ENCODE data around the gene HSD11B1.
A peak's percentile ranks its signal among the peaks of the same experiment; 100 is the strongest.

The HSD11B1 gene

GRCh38 chr1:209692296-209692695, 12.3 kb upstream of the HSD11B1 start:
- no CpG with 5 or more reads among the region's 4 CpGs for WGBS (ENCODE audit: extremely low coverage, insufficient coverage, insufficient read length)

GRCh38 chr1:209692745-209693504, 11.7 kb upstream of the HSD11B1 start:
- Histone ChIP-seq H3K23ac (ENCODE audit: low read length) (no peak overlapping the region), H3K9ac (ENCODE audit: low read length) (no peak overlapping the region), H3K4me3 (ENCODE audit: low read depth, low read length) (no peak overlapping the region), H2AK5ac (ENCODE audit: low read length) (no peak overlapping the region), H3K4me2 (ENCODE audit: low read length) (no peak overlapping the region), H3K79me2 (ENCODE audit: control insufficient read depth, insufficient read depth, low read length, poor library complexity) (no peaks in the 10 kb centered on the region), H3K9me3 (ENCODE audit: insufficient read depth, low read depth, low read length) (no peaks in the 10 kb centered on the region), H3K27ac (ENCODE audit: low read depth, low read length) (no peak overlapping the region), H4K91ac (ENCODE audit: low read depth, low read length) (peak overlapping the region; percentile 74), H3K27me3 (ENCODE audit: insufficient read depth, low read length) (peaks cover 3% of the 10 kb centered on the region), H2AFZ (ENCODE audit: insufficient read depth, low read length, poor library complexity) (no peak overlapping the region), H2BK5ac (ENCODE audit: low read depth, low read length, poor library complexity) (no peak overlapping the region), H3K4ac (ENCODE audit: low read depth, low read length) (no peak overlapping the region), H3K4me1 (ENCODE audit: control insufficient read depth in 1 of 2, insufficient read depth in 2 of 2, low read length in 2 of 2) (no peaks in the 10 kb centered on the region), H4K12ac (ENCODE audit: low read depth, low read length) (no peak overlapping the region), H3K18ac (ENCODE audit: low read length) (no peak overlapping the region), H2BK12ac (ENCODE audit: low read length) (no peak overlapping the region), H3K14ac (ENCODE audit: low read length) (no peak overlapping the region), H3K36me3 (ENCODE audit: control insufficient read depth in 1 of 2, insufficient read depth in 2 of 2, low read length in 2 of 2) (no peaks in the 10 kb centered on the region), H4K8ac (ENCODE audit: low read depth, low read length) (peak overlapping the region; percentile 71), H2BK120ac (ENCODE audit: insufficient read depth, low read length, poor library complexity) (no peak overlapping the region), H3K79me1 (ENCODE audit: low read length) (peaks cover 2% of the 10 kb centered on the region)
- DNase-seq = peak; percentile 37 to 83
- no CpG with 5 or more reads among the region's 3 CpGs for WGBS (ENCODE audit: extremely low coverage, insufficient coverage, insufficient read length)

More at GRCh38 chr1:209692296-209692695, 12.3 kb upstream of the HSD11B1 start:
- Histone ChIP-seq H3K4me3 (ENCODE audit: low read depth, low read length) (no peak overlapping the region), H3K79me2 (ENCODE audit: control insufficient read depth, insufficient read depth, low read length, poor library complexity) (no peaks in the 10 kb centered on the region), H2AK5ac (ENCODE audit: low read length) (no peak overlapping the region), H4K12ac (ENCODE audit: low read depth, low read length) (no peak overlapping the region), H3K36me3 (ENCODE audit: control insufficient read depth in 1 of 2, insufficient read depth in 2 of 2, low read length in 2 of 2) (no peaks in the 10 kb centered on the region), H3K4me2 (ENCODE audit: low read length) (no peak overlapping the region), H3K27me3 (ENCODE audit: insufficient read depth, low read length) (peaks cover 3% of the 10 kb centered on the region), H3K9ac (ENCODE audit: low read length) (no peak overlapping the region), H3K27ac (ENCODE audit: low read depth, low read length) (no peak overlapping the region), H3K9me3 (ENCODE audit: insufficient read depth, low read depth, low read length) (no peaks in the 10 kb centered on the region), H2BK5ac (ENCODE audit: low read depth, low read length, poor library complexity) (no peak overlapping the region), H3K23ac (ENCODE audit: low read length) (no peak overlapping the region), H3K4me1 (ENCODE audit: control insufficient read depth in 1 of 2, insufficient read depth in 2 of 2, low read length in 2 of 2) (no peaks in the 10 kb centered on the region), H2BK12ac (ENCODE audit: low read length) (no peak overlapping the region), H4K91ac (ENCODE audit: low read depth, low read length) (no peak overlapping the region), H2BK120ac (ENCODE audit: insufficient read depth, low read length, poor library complexity) (no peak overlapping the region), H3K79me1 (ENCODE audit: low read length) (peaks cover 2% of the 10 kb centered on the region), H4K8ac (ENCODE audit: low read depth, low read length) (no peak overlapping the region), H3K14ac (ENCODE audit: low read length) (no peak overlapping the region), H3K4ac (ENCODE audit: low read depth, low read length) (no peak overlapping the region), H3K18ac (ENCODE audit: low read length) (no peak overlapping the region), H2AFZ (ENCODE audit: insufficient read depth, low read length, poor library complexity) (no peak overlapping the region)
- DNase-seq = no peak

- Histone ChIP-seq H3K79me1 (ENCODE audit: low read length) (peaks cover 2% of the 10 kb centered on the region), H4K91ac (ENCODE audit: low read depth, low read length) (no peak overlapping the region), H2BK120ac (ENCODE audit: insufficient read depth, low read length, poor library complexity) (no peak overlapping the region), H2AK5ac (ENCODE audit: low read length) (no peak overlapping the region), H3K36me3 (ENCODE audit: control insufficient read depth in 1 of 2, insufficient read depth in 2 of 2, low read length in 2 of 2) (no peaks in the 10 kb centered on the region), H3K9me3 (ENCODE audit: insufficient read depth, low read depth, low read length) (no peaks in the 10 kb centered on the region), H3K27ac (ENCODE audit: low read depth, low read length) (no peak overlapping the region), H3K23ac (ENCODE audit: low read length) (no peak overlapping the region), H4K8ac (ENCODE audit: low read depth, low read length) (no peak overlapping the region), H3K14ac (ENCODE audit: low read length) (no peak overlapping the region), H3K18ac (ENCODE audit: low read length) (no peak overlapping the region), H2BK12ac (ENCODE audit: low read length) (no peak overlapping the region), H2AFZ (ENCODE audit: insufficient read depth, low read length, poor library complexity) (no peak overlapping the region), H4K12ac (ENCODE audit: low read depth, low read length) (no peak overlapping the region), H2BK5ac (ENCODE audit: low read depth, low read length, poor library complexity) (no peak overlapping the region), H3K4ac (ENCODE audit: low read depth, low read length) (no peak overlapping the region), H3K79me2 (ENCODE audit: control insufficient read depth, insufficient read depth, low read length, poor library complexity) (no peaks in the 10 kb centered on the region), H3K4me3 (ENCODE audit: low read depth, low read length) (no peak overlapping the region), H3K27me3 (ENCODE audit: insufficient read depth, low read length) (peaks cover 3% of the 10 kb centered on the region), H3K4me1 (ENCODE audit: control insufficient read depth in 1 of 2, insufficient read depth in 2 of 2, low read length in 2 of 2) (no peaks in the 10 kb centered on the region), H3K9ac (ENCODE audit: low read length) (no peak overlapping the region), H3K4me2 (ENCODE audit: low read length) (no peak overlapping the region)
- DNase-seq = no peak
Measured at GRCh38 chr1:209696673-209697072, 8.0 kb upstream of the HSD11B1 start.

- Histone ChIP-seq H3K27ac (ENCODE audit: low read depth, low read length) (no peak overlapping the region), H3K14ac (ENCODE audit: low read length) (no peak overlapping the region), H3K4me1 (ENCODE audit: control insufficient read depth in 1 of 2, insufficient read depth in 2 of 2, low read length in 2 of 2) (no peaks in the 10 kb centered on the region), H2BK120ac (ENCODE audit: insufficient read depth, low read length, poor library complexity) (no peak overlapping the region), H4K12ac (ENCODE audit: low read depth, low read length) (no peak overlapping the region), H3K23ac (ENCODE audit: low read length) (no peak overlapping the region), H3K4me3 (ENCODE audit: low read depth, low read length) (no peak overlapping the region), H3K18ac (ENCODE audit: low read length) (no peak overlapping the region), H3K9me3 (ENCODE audit: insufficient read depth, low read depth, low read length) (no peaks in the 10 kb centered on the region), H3K9ac (ENCODE audit: low read length) (no peak overlapping the region), H4K8ac (ENCODE audit: low read depth, low read length) (no peak overlapping the region), H3K4ac (ENCODE audit: low read depth, low read length) (no peak overlapping the region), H4K91ac (ENCODE audit: low read depth, low read length) (no peak overlapping the region), H3K4me2 (ENCODE audit: low read length) (no peak overlapping the region), H2BK12ac (ENCODE audit: low read length) (no peak overlapping the region), H3K36me3 (ENCODE audit: control insufficient read depth in 1 of 2, insufficient read depth in 2 of 2, low read length in 2 of 2) (no peaks in the 10 kb centered on the region), H3K79me2 (ENCODE audit: control insufficient read depth, insufficient read depth, low read length, poor library complexity) (no peaks in the 10 kb centered on the region), H2AFZ (ENCODE audit: insufficient read depth, low read length, poor library complexity) (no peak overlapping the region), H2AK5ac (ENCODE audit: low read length) (no peak overlapping the region), H3K79me1 (ENCODE audit: low read length) (peaks cover 2% of the 10 kb centered on the region), H2BK5ac (ENCODE audit: low read depth, low read length, poor library complexity) (no peak overlapping the region), H3K27me3 (ENCODE audit: insufficient read depth, low read length) (peaks cover 3% of the 10 kb centered on the region)
- WGBS (ENCODE audit: extremely low coverage, insufficient coverage, insufficient read length) = no CpG with 5 or more reads among the region's 3 CpGs
- no peak for DNase-seq
Measured at GRCh38 chr1:209697126-209697525, 7.5 kb upstream of the HSD11B1 start.

Measured in trophoblast cell (in vitro differentiated cells and primary cell).